H1 (cell line): ENCODE data around the gene AIFM1. TPM values are rescaled to one million over a fixed set of nuclear protein-coding genes. Genes with fewer than 3 reads are reported as not detected.

Experiments
- CTCF ChIA-PET: fragments of 300-600 bp; sonication (Branson Sonifier 250); formaldehyde crosslinking; loops from one replicate; lab custom pipeline; 2021; ENCODE audit not compliant: partially characterized antibody; lab: Charles Lee
- POLR2A ChIA-PET: fragments of 300-600 bp; sonication (Branson Sonifier 250); formaldehyde crosslinking; loops from one replicate; lab custom pipeline; 2021; ENCODE audit warnings: inconsistent platforms; ENCODE audit not compliant: partially characterized antibody; lab: Charles Lee
- DNase-seq, 2 experiments: peaks; one replicate each; pipeline versions ENCODE4 v3.0.0 to v3.0.0-alpha.2; 2010 to 2022; ENCODE audit warnings: low spot score in 2 of 2, low read depth in 1 of 2, mixed read lengths in 1 of 2
- FAIRE-seq: peaks from 2 replicates; lab custom pipeline; 2011; peaks lifted over from hg19 to GRCh38; lab: Jason Lieb, UNC
- H2AFZ ChIP-seq: 2 replicates; pipeline ENCODE4 v1.8.1; 2012; ENCODE audit warnings: low read length, inconsistent platforms
- H2AK5ac ChIP-seq: 2 replicates; pipeline ENCODE4 v1.6.1; 2013; ENCODE audit warnings: low read depth, low read length
- H2BK120ac ChIP-seq: replicated peaks from 2 replicates; pipeline ENCODE3; 2013; ENCODE audit warnings: low read depth, low read length, inconsistent platforms
- H2BK12ac ChIP-seq: 2 replicates; pipeline ENCODE4 v1.6.1; 2013; ENCODE audit warnings: low read depth, low read length
- H2BK15ac ChIP-seq: 2 replicates; pipeline ENCODE4 v1.6.1; 2013; ENCODE audit warnings: low read length
- H2BK20ac ChIP-seq: 2 replicates; pipeline ENCODE4 v1.6.1; 2013; ENCODE audit warnings: low read length
- H2BK5ac ChIP-seq: 2 replicates; pipeline ENCODE4 v1.6.1; 2013; ENCODE audit warnings: low read depth, low read length
- H3K14ac ChIP-seq: 2 replicates; pipeline ENCODE4 v1.6.1; 2013; ENCODE audit warnings: inconsistent platforms; ENCODE audit not compliant: insufficient read length
- H3K18ac ChIP-seq: 2 replicates; pipeline ENCODE4 v1.6.1; 2013; ENCODE audit warnings: low read length; ENCODE audit errors: extremely low read depth
- H3K23ac ChIP-seq: 2 replicates; pipeline ENCODE4 v1.6.1; 2013; ENCODE audit warnings: inconsistent platforms; ENCODE audit not compliant: insufficient read length
- H3K23me2 ChIP-seq: 2 replicates; pipeline ENCODE4 v1.6.1; 2013; ENCODE audit warnings: low read depth, low read length
- H3K27ac ChIP-seq: 2 replicates; pipeline ENCODE4 v1.6.1; 2011; ENCODE audit warnings: low read depth, low read length, inconsistent platforms
- H3K27me3 ChIP-seq, 4 experiments: replicated peaks in 1 of 4; 1 replicate in 1 of 4; 2 replicates in 3 of 4; pipeline versions ENCODE4 v1.6.1 to v1.8.1; 2011 to 2013; ENCODE audit warnings: low read length in 3 of 4, mild to moderate bottlenecking in 3 of 4, inconsistent platforms in 2 of 4, mixed read lengths in 2 of 4, moderate library complexity in 1 of 4; ENCODE audit not compliant: control insufficient read depth in 3 of 4, insufficient read depth in 3 of 4; ENCODE audit errors: extremely low read depth in 1 of 4
- H3K36me3 ChIP-seq, 4 experiments: 2 replicates each; pipeline versions ENCODE4 v1.6.1 to v1.8.1; 2011 to 2013; ENCODE audit warnings: mild to moderate bottlenecking in 4 of 4, low read length in 3 of 4, moderate library complexity in 2 of 4, control low read depth in 1 of 4, inconsistent platforms in 1 of 4; ENCODE audit not compliant: insufficient read depth in 4 of 4, control insufficient read depth in 2 of 4
- H3K4ac ChIP-seq: replicated peaks from 2 replicates; pipeline ENCODE3; 2013; ENCODE audit warnings: low read length, low read depth, mixed read lengths, inconsistent platforms; ENCODE audit not compliant: insufficient read length
- H3K4me1 ChIP-seq, 4 experiments: replicated peaks in 1 of 4; 1 replicate in 1 of 4; 2 replicates in 3 of 4; pipeline versions ENCODE4 v1.6.1 to v1.8.1; 2011 to 2013; ENCODE audit warnings: low read length in 3 of 4, inconsistent platforms in 2 of 4, mixed read lengths in 1 of 4; ENCODE audit not compliant: insufficient read depth in 4 of 4, control insufficient read depth in 3 of 4
- H3K4me2 ChIP-seq, 2 experiments: 2 replicates each; pipeline versions ENCODE4 v1.6.1 to v1.8.1; 2011 to 2013; ENCODE audit warnings: low read depth in 2 of 2, low read length in 2 of 2, control low read depth in 1 of 2, inconsistent platforms in 1 of 2, mild to moderate bottlenecking in 1 of 2; ENCODE audit not compliant: insufficient read depth in 1 of 2
- H3K4me3 ChIP-seq, 4 experiments: fragments of 200-600, 300-600 bp in 1 of 4; sonication (generic), shearing (Covaris generic), sonication (Bioruptor Twin) in 1 of 4; 2 replicates each; pipeline versions ENCODE4 v1.5.1 to v1.8.1; 2011 to 2016; ENCODE audit warnings: low read length in 4 of 4, low read depth in 3 of 4, control low read depth in 2 of 4, inconsistent platforms in 2 of 4, mild to moderate bottlenecking in 2 of 4, mixed read lengths in 1 of 4, moderate library complexity in 1 of 4; ENCODE audit not compliant: insufficient read depth in 2 of 4; ENCODE audit errors: extremely low read depth in 1 of 4
- H3K56ac ChIP-seq: replicated peaks from 2 replicates; pipeline ENCODE3; 2013; ENCODE audit warnings: low read depth, mild to moderate bottlenecking, mixed read lengths, low read length, inconsistent platforms; ENCODE audit not compliant: insufficient read length
- H3K79me1 ChIP-seq: 2 replicates; pipeline ENCODE4 v1.6.1; 2013; ENCODE audit warnings: low read depth, low read length, control low read depth
- H3K79me2 ChIP-seq, 2 experiments: 2 replicates each; pipeline versions ENCODE4 v1.6.1 to v1.8.1; 2012 to 2013; ENCODE audit warnings: low read length in 2 of 2, mild to moderate bottlenecking in 2 of 2, inconsistent platforms in 1 of 2; ENCODE audit not compliant: insufficient read depth in 2 of 2, control insufficient read depth in 1 of 2
- H3K9ac ChIP-seq, 4 experiments: replicated peaks in 1 of 4; 1 replicate in 1 of 4; 2 replicates in 3 of 4; pipeline versions ENCODE4 v1.6.1 to v1.8.1; 2011 to 2013; ENCODE audit warnings: low read depth in 3 of 4, low read length in 3 of 4, control low read depth in 2 of 4, mild to moderate bottlenecking in 2 of 4, moderate library complexity in 2 of 4, inconsistent platforms in 1 of 4; ENCODE audit errors: extremely low read depth in 1 of 4
- H3K9me3 ChIP-seq, 2 experiments: 2 replicates each; pipeline versions ENCODE4 v1.6.1 to v1.8.1; 2012 to 2013; ENCODE audit warnings: mild to moderate bottlenecking in 2 of 2, moderate library complexity in 2 of 2, control low read depth in 1 of 2, inconsistent platforms in 1 of 2, low read depth in 1 of 2, low read length in 1 of 2, mixed read lengths in 1 of 2; ENCODE audit not compliant: insufficient read depth in 2 of 2
- H4K20me1 ChIP-seq, 2 experiments: replicated peaks in 1 of 2; 2 replicates each; pipeline versions ENCODE3 to v1.8.1; 2011 to 2013; ENCODE audit warnings: inconsistent platforms in 2 of 2, low read length in 2 of 2, mild to moderate bottlenecking in 1 of 2; ENCODE audit not compliant: insufficient read depth in 2 of 2, control insufficient read depth in 1 of 2
- H4K5ac ChIP-seq: 2 replicates; pipeline ENCODE4 v1.6.1; 2013; ENCODE audit warnings: low read length, low read depth, mixed read lengths, inconsistent platforms; ENCODE audit not compliant: insufficient read length
- H4K8ac ChIP-seq: 2 replicates; pipeline ENCODE4 v1.8.0; 2013; ENCODE audit warnings: mild to moderate bottlenecking, moderate library complexity, low read length, inconsistent platforms; ENCODE audit not compliant: insufficient read depth; ENCODE audit errors: extremely low read depth
- H4K91ac ChIP-seq: replicated peaks from 2 replicates; pipeline ENCODE3; 2013; ENCODE audit warnings: low read length, mixed read lengths, inconsistent platforms; ENCODE audit not compliant: insufficient read length
- BRCA1 ChIP-seq: IDR thresholded peaks from 2 replicates; pipeline ENCODE4 v1.6.1; 2012; ENCODE audit warnings: low read depth, low read length, improper control_type of control experiment
- CREB1 ChIP-seq: IDR thresholded peaks from 2 replicates; pipeline ENCODE4 v1.6.1; 2012; ENCODE audit warnings: inconsistent platforms
- HDAC2 ChIP-seq, 2 experiments: fragments of 300-600 bp in 1 of 2; sonication (generic) in 1 of 2; IDR thresholded peaks; 2 replicates each; pipeline ENCODE4 v1.6.1; 2011 to 2012; ENCODE audit warnings: low read depth in 2 of 2, low read length in 2 of 2, mild to moderate bottlenecking in 2 of 2, moderate library complexity in 2 of 2, borderline replicate concordance in 1 of 2, inconsistent platforms in 1 of 2
- KDM4A ChIP-seq: IDR thresholded peaks from one replicate; pipeline ENCODE4 v1.7.1; 2012; ENCODE audit warnings: low read depth, mild to moderate bottlenecking, moderate library complexity, low read length, inconsistent platforms; ENCODE audit not compliant: severe bottlenecking
- PHF8 ChIP-seq: fragments of 200-600 bp; sonication (generic); conservative IDR thresholded peaks from 2 replicates; pipeline ENCODE4 v1.7.1; 2012; ENCODE audit warnings: low read depth, mild to moderate bottlenecking, inconsistent platforms, low read length, moderate library complexity
- SP2 ChIP-seq: IDR thresholded peaks from 2 replicates; pipeline ENCODE4 v1.6.1; 2012; ENCODE audit warnings: mild to moderate bottlenecking, low read length, inconsistent platforms
- YY1 ChIP-seq: IDR thresholded peaks from 2 replicates; pipeline ENCODE4 v1.6.1; 2011; ENCODE audit warnings: low read depth, mild to moderate bottlenecking, low read length
- whole genome bisulfite sequencing, 2 experiments: shearing (Covaris generic) in 1 of 2; methylation state at CpG; one replicate each; pipeline versions ENCODE4 v1.1.6 to v1.1.7; 2013 to 2015; ENCODE audit warnings: low lambda C conversion rate in 2 of 2, mixed read lengths in 2 of 2, inconsistent platforms in 1 of 2, low coverage in 1 of 2, missing lambda C conversion rate in 1 of 2; ENCODE audit not compliant: insufficient replicate concordance in 2 of 2, insufficient coverage in 1 of 2, insufficient read length in 1 of 2; ENCODE audit errors: extremely low coverage in 1 of 2, missing lambda C conversion rate in 1 of 2; 5-methylcytosine and 5-hydroxymethylcytosine counted together
- polyA plus RNA-seq, 7 experiments: library from polyadenylated mRNA; depleted of rRNA in 3 of 7; stranded (reverse) in 5 of 7; unstranded in 2 of 7; fragments of >200 nt in 5 of 7; fragments of 200-250 nt in 2 of 7; gene quantifications; 1 replicate in 5 of 7; 2 replicates in 1 of 7; 4 replicates in 1 of 7; pipeline versions ENCODE4 v1.2.1 to v1.2.3, GENCODE V29; 2011 to 2013; ENCODE audit warnings: missing spikeins in 2 of 7, mixed read lengths in 2 of 7
- total RNA-seq: library from RNA; stranded (reverse); fragmentation: NEBNext Ultra II Directional; extraction: Animal tissue kit (Norgen Biotek cat#: 25700); gene quantifications from 2 replicates; pipeline ENCODE4 v1.2.1, GENCODE V29; 2021

Gene AIFM1
- total and polyA plus RNA-seq, 2 of the 8 experiments (the other 6 are each of a cell fraction or from before 2014, with no cell fraction given) = 34.1 to 55.4 TPM

GRCh38 chrX:130165181-130165702 is 399 bp downstream of the AIFM1 start:
- Histone ChIP-seq H4K20me1 (no peaks in the 10 kb centered on the region), H3K4ac (no peak overlapping the region), H2BK5ac (no peak overlapping the region; the same call in 1 of the 2 replicates), H3K4me2 (peak overlapping the region; percentile 67 to 82), H3K36me3 (no peaks in the 10 kb centered on the region), H2BK12ac (no peak overlapping the region), H3K56ac (peak overlapping the region; percentile 59), H3K9me3 (no peaks in the 10 kb centered on the region), H3K14ac (no peak overlapping the region), H3K27me3 (no peaks in the 10 kb centered on the region), H4K91ac (no peak overlapping the region), H2AK5ac (no peak overlapping the region), H3K4me1 (peaks cover 0 to under 1% (median 0%) of the 10 kb centered on the region in 4 experiments; a peak in 3 of 7 replicates), H3K18ac (no peak overlapping the region; the same call in 1 of the 2 replicates), H3K23me2 (peaks cover 2% of the 10 kb centered on the region; the same call in 1 of the 2 replicates), H2BK20ac (no peak overlapping the region), H3K23ac (no peak overlapping the region), H2BK120ac (no peak overlapping the region), H3K79me2 (peaks cover 0 to 13% of the 10 kb centered on the region in 2 experiments; a peak in 2 of 4 replicates), H3K9ac (peak overlapping the region; percentile 38 to 72 (median 52); a peak in 5 of 7 replicates), H4K5ac (peak overlapping the region; percentile 72), H2AFZ (peak overlapping the region; percentile 62; the same call in 1 of the 2 replicates), H3K27ac (no peak overlapping the region), H2BK15ac (no peak overlapping the region), H4K8ac (peak overlapping the region; percentile 93; the same call in 1 of the 2 replicates), H3K4me3 (peak overlapping the region; percentile 68 to 82 (median 76)), H3K79me1 (0 out of 2 replicates have a peak, but pooled peaks cover 2% of the 10 kb centered on the region)
- TF ChIP-seq SP2 (no peak), CREB1 (no peak), KDM4A (peak; percentile 73), YY1 (no peak), HDAC2 (IDR thresholded peaks at IDR 0.05; ENCODE audit: borderline replicate concordance in 1 of 2, low read depth in 2 of 2, low read length in 2 of 2) (no peak), PHF8 (peak; percentile 49; the same call in 1 of the 2 replicates), BRCA1 (no peak)
- POLR2A ChIA-PET = interaction anchor here (0.6 to 1.2 kb wide), 2 partner anchors 9 to 553 kb away, joined by 3 read pairs; no protein-coding TSS in a partner anchor
- FAIRE-seq = no peak
- WGBS, 2 experiments = 2% methylated on average over 20 of the region's 32 CpGs; no CpG with 5 or more reads in 1 of the 2 experiments
- CTCF ChIA-PET = no interaction called here
- peak in 1 of 2 experiments; percentile 5 for DNase-seq
